Measurements from ENCODE around the gene ITIH5.

- TF ChIP-seq POLR2A (IDR thresholded peaks at IDR 0.05; ENCODE audit: low read length): no peak
- TF ChIP-seq GATA1 (IDR thresholded peaks at IDR 0.05; ENCODE audit: low read depth, low read length): no peak
Measured at GRCh38 chr10:7553531-7553930, 113.2 kb downstream of the ITIH5 start.
